Epidermal melanocyte (primary cell): ENCODE results near the gene ZNF865.

ENCODE experiments used
- DNase-seq: peaks from one replicate; pipeline ENCODE4 v3.0.0; 2011; ENCODE audit warnings: low spot score; ENCODE audit not compliant: insufficient read length

ZNF865 gene

DNA sequence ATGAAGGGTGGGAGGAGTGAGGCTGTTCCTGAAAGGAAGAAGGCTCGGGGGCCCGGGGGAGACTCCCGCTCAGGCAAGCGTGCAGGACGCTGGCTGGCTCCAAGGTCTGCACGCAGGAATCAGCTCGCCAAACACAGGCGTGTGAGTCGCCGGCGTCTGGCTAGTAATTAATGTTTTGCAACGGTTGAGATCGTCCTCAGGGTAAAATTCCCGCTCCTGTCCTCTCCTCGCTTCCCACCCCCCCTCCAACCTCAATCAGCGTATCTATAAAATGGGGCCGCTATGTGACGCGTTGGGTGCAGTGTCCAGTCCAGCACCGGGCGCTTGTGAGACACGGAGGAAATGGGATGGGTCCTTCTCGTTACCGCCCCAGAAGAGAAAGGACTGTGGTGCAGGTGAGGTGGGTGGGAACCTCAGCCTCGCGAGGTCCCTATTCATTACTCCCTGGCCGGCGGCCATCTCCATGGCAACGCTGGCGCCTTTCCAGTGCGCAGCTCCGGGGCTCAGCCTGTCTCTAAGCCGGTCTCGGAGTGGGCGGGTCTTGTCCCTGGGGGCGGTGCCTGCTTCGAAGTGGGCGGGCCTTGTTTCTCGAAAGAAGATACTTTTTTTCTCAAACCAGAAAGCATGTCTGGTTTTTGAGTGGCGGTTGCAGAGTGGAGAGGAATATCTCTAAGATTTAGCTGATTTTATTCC is 18.3 kb upstream of the ZNF865 start:
- peak; percentile 97 for DNase-seq

DNA sequence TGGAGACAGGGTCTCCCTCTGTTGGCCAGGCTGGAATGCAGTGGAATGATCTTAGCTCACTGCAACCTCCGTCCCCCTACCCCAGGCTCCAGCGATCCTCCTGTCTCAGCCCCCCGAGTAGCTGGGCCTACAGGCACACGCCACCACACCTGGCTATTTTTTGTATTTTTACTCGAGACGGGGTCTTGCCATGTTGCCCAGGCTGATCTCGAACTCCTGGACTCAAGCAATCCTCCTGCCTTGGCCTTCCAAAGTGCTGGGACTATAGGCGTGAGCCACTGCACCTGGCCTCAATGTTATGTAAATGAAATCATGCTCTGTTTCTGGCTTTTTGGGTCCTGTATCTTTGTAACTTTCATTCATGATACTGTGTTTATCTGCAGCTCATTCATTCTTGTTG is 16.7 kb upstream of the ZNF865 start:
- DNase-seq, result no peak

DNA sequence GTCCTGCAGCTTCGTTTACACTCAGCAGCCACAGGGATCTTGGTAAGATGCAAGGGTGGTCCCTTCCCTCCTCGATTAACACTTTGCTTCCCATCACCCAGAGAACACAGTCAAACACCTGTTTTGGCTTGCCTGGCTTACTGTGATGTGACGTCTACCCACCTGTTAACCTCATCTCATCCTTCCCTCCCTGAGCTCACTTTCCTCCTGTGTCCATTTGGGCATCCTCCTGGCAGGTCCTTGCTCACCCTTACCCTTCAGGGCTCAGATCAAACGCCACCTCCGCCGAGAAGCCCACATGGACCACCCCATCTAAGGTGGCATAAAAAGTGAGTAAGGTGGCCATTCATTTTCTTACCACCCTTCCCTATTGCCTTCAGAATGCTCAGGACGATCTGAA is 15.3 kb upstream of the ZNF865 start:
- DNase-seq, result no peak

DNA sequence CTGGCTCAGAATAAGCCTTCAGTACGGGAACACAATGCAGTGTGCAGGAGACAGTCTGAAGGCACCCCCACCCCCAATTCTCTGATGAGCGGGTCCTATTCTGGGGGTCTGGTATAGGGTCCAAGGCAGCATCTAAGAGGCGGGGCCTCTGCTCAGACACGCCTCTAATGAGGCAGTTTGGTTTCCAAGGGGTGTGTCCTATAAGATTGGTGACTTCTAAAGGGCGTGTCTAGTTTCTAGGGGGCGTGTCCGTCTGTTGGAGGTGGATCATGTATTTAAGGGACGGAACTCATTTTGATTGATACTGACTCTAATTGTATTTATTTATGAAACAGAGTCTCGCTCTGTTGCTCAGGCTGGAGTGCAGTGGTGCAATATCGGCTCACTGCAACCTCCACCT is 14.8 kb upstream of the ZNF865 start:
- DNase-seq, result no peak

DNA sequence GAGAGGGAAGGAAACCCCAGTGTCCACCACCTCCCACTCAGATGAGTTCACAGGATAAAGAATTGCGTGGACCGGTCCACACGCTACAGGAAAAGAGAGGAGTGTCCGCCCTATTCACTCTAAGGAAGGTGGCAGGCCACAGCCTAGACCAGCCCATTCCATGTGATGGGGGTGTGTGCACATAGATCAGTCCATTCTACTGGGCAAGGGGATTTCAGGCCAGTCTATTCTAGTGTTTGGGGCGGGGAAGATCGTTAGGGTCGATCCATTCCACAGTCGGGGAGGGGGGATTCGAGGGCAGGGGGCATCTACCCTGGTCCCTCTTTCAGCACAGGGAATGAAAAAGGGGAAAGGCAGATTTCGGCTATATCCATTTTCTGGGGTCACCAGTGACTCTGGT is 13.9 kb upstream of the ZNF865 start:
- no peak for DNase-seq

DNA sequence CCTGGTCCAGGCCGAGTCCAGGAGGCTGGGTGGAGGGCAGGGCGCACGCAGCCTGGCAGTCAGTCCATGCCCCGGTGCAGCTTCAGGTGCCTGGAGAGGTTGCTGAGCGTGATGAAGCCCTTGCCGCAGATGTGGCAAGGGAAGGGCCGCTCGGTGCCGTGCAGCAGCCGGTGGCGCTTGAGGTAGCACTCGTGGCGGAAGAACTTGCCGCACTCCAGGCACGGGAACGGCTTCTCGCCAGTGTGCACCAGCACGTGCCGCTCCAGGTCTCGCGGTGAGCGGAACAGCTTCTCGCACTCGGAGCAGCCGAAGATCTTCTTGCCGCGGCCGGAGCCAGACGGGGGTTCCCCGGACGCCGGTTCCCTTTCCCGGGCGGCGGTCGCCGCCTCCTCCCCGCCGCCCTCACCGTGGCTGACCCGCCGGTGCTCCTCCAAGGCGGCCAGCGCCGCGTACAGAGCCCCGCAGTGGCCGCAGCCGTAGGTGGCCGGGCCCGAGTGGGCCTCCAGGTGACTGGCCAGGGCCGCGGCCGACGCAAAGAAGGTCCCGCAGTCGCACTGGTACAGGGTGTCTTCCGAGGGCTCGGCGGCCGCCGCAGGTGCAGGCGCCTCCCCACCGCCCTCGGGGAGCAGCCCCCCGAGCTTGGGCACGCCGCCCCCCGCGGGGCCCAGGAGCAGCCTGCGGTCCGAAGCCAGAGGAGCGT is 12.9 kb upstream of the ZNF865 start:
- no peak for DNase-seq

DNA sequence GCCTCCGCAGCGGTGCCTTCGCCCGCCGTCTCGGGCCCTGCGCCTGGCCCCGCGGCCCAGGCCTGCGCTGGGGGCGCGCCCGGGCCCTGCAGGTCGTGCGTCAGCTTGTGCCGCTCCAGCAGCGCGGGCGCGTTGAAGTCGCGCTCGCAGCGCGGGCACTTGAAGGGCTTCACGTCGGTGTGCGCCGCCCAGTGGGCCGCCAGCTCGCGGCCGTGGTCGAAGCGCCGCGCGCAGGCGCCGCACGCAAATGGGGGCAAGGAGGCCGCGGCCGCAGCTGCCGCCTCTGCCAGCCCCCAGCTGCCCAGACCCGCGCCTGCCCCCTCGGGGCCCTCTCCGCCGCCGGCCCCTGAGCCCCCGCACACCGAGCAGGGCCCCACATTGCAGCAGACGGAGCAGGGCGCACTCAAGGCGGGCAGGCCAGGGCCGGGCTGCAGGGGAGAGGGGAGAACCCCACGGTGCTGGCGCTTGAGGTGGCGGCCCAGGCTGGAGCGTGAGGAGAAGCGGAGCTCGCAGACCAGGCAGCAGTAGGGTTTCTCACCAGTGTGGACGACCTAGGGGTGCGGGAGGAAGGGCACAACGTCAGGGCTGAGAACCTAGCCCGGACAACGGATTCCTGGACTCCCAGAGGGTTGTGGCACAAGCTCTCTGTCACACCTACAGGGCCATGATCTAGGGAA is 12.2 kb upstream of the ZNF865 start:
- no peak for DNase-seq

DNA sequence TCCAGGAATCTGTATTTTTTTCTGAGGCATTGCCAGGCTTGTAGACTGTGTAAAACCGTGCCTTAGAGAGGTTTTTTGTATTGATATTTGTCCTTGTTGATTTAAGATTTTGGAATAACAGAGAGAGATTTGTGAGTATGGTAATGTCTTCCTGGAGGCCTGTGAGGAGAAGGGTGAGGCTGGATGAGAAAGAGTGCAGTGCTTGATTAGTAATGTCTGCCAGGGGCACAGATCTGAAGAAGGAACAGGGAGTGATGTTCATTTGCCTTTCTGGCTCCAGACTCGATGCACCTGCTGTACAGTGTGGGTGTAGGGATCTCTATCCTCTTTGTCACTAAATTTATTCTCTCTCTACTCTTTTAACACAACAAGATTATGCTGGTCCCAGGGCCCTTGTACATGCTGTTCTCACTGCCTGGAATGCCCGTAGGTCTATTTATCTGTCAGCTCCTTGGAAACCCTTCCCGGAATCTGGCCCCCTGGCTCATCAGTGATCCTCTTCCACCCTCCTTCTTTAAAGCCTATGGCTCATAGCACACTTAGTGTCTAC is 10.4 kb upstream of the ZNF865 start:
- no peak for DNase-seq

DNA sequence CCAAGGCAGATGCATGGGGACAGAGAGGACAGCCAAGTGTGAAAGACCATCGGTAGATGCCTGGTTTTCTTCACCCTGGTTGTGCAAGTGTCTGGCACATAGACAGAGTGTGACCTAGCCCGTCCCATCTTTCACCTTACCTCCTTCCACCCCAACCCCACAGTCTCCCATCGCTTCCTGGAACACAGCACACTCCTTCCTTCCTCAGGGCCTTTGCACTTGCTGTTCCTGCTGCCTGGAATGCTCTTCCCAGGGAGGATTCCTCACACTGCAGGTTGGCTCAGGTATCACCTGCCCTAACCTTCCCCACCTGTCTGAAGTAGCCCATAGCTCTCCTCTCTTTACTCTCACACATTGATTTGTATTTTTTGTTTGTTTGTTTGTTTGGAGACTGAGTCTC is 9.1 kb upstream of the ZNF865 start:
- DNase-seq, result no peak

DNA sequence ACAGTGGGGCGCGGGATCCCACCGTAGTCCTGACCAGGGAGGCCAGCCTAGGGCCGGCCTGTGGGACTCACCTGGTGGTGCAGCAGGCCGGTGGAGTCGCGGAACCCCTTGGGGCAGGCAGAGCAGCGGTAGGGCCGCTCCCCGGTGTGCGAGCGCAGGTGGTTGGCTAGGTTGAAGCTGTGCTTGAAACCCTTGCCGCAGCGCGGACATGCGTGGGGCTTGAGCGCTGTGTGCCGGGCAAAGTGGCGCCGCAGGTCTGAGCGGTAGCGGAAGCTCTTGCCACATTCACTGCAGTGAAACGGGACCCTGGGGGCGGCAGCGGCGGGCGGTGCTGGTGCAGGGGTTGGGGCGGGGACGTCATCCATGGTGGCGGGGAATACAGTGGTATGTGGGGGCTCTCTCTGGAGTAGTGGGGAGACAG is 7.9 kb upstream of the ZNF865 start:
- DNase-seq, result no peak

DNA sequence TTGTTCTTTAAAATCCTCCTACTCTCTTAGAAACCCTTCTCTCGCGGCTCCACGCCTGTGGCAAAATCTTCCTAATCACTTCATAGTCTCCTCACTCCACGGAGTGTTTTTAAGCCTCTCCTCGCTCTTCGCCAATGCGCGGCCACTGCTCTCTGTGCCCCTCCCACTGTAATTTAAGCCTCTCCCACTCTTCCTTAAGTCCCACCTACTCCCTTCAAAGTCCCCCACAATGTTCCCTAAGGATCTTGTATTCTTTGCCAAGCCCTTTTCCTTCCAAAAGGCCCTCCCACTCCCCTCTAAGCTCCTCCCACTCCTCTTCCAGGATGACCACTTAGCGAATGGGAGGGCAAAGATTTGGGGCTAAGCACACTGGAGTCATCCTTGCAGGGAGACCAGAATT is 7.4 kb upstream of the ZNF865 start:
- DNase-seq, result no peak

DNA sequence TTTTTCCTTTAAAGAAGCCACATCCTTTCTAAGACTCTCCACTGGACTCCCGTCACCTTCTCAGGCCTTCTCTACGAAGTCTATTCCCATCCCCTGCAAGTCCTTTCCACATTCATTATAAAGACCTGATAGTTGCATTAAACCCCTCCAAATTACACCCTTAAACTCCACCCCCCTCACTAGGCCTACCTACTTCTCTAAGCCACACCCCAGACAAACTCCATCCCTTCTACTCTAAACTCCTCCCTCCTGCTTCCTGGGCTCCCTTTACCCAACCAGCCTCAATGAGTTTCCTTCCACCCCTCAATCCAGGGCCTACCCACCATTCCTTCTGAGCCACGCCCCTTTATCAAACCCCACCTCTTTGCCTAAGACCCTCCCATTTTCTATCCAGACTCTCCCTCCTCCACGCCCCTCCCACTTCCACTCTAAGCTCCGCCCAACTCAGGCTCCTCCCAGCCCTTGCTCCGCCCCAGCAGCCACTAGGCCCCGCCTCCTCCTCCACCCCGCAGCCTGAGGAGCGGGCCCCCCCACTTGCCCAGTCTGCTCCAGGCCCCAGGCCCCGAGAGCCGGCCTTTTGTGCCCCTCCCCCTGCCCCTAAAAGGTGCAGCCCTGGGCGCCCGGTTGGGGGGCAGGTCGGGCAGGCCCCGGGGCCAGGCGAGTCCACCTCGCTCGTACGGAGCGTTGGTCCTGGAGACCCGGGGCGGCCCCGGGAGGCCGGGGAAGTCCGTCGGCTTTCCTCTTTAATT is 6.6 kb upstream of the ZNF865 start:
- peak; percentile 92 for DNase-seq

DNA sequence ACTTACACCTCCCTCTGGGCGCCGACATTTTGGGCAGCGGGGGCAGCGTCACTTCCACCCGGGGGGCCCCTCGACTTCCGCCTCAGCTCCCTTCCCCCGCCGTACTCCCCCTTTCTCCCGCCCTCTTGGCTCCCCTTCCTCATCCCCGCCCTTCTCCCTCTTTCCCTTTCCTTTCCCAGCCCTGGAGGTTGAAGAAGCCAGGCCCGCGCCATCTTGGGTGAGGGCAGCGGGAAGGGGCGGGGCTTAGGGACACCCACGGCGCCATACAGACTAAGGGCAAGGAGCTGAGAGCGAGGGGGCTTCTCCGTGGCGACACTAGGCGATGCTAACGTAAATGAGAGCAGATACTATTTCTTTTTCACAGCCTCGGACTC is 6.0 kb upstream of the ZNF865 start, which contains the start of gene FIZ1:
TSS of gene FIZ1 (minus strand) at position 50 of the 374 bp plus-strand sequence. CDS start 1,652 bp downstream, outside the sequence.
- DNase-seq, result peak; percentile 94

DNA sequence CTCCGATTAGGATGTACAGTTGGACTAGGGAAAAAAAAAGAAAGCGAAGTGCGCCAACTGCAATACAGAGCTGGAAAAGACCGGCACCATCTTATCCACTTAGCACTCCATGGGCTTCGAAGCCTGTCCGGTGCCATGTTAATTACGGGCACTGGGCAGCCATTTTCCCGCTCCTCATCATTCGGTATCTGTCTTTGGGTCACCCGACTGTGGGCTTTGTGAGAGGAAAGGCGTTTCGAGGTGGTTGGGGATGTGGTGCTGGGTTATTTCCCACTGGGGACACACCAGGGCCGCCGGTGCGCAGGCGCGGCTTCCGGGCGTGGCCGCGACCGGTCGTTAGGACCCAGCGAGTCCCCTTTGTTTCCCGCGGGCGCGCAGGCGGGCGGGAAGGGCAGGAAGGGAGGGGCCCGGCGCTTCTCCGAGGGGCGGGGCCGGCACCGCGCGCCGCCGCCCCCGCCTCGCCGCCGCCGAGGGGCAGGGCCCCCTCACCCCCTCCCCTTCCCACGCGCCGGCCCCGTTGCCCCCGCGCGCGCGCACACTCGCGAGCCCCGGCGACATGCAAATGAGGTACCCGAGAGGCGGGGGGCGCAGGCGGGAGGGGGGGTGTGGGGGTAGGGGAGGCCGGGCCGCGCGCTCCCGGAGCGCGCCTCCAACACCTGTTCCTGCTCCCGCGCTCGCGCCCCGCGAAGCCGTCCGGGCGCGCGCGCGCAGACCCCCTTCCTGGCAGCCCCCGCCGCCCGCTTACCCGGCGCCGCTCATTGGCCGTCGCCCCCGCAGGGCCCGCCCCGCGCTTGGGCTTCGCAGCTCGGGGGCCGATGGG is 5.4 kb upstream of the ZNF865 start, which contains the start of gene ZNF524:
TSS of gene ZNF524 (plus strand) at position 447 of the 820 bp plus-strand sequence. CDS start 1,825 bp downstream, outside the sequence.
- peak; percentile 90 for DNase-seq

DNA sequence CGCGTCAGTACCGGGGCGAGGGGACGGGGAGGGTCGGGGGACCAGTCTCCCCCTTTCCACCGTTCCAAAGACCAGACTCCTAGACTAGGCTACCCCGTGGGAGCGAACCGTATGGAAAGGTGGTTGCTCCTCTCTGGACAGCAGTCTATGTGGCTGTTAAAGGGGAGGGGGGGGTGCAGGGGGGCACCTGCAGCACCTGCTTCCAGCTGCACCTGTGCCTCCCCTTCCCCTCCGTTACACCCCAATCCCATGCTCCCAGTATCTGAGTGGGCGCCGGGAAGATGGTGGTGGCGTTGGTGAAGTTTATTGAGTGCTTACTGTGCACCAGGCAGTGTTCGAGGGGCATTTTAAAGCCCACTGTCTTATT is 4.8 kb upstream of the ZNF865 start:
- DNase-seq, result no peak

DNA sequence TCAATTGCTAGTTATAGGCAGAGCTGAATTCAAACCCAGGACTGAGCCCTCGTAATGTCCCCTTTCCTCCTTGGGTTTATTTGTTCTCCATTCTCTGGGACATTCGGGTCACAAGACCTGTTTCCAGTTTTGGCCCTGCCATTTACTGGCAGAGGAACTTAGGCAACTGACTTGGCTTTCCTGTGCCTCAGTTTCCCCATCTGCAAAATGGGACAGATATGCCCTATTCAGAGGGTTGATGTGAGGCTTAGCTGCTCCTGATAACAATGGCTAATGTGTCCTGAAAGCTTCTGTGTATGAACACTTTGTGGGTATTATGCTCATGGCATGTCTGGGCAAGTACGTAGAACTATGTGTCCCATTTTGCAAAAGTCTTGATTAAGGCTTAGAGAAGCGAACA is 4.4 kb upstream of the ZNF865 start:
- DNase-seq, result no peak

DNA sequence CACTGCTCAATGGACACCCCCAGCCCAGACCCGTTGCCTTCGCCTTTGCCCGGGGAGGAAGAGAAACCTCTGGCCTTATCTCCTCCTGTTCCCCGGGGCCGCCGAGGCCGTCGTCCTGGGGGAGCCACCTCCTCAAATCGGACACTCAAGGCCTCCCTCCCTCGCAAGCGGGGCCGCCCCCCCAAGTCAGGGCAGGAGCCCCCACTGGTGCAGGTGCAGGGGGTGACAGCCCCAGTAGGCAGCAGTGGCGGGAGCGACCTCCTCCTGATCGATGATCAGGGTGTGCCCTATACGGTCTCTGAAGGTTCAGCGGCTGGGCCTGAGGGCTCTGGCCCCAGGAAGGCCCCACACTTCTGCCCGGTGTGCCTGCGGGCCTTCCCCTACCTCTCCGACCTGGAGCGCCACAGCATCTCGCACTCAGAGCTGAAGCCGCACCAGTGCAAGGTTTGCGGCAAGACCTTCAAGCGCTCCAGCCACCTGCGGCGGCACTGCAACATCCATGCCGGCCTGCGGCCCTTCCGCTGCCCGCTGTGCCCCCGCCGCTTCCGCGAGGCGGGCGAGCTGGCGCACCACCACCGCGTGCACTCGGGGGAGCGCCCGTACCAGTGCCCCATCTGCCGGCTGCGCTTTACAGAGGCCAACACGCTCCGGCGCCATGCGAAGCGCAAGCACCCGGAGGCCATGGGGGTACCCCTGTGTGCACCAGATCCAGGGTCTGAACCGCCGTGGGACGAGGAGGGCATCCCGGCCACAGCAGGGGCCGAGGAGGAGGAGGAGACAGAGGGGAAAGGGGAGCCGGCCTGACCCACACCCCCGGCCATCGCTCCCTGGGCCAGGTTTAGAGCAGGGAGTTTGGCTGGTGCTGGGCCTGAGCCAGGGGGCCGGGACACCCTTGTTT is 3.1 kb upstream of the ZNF865 start:
- no peak for DNase-seq

DNA sequence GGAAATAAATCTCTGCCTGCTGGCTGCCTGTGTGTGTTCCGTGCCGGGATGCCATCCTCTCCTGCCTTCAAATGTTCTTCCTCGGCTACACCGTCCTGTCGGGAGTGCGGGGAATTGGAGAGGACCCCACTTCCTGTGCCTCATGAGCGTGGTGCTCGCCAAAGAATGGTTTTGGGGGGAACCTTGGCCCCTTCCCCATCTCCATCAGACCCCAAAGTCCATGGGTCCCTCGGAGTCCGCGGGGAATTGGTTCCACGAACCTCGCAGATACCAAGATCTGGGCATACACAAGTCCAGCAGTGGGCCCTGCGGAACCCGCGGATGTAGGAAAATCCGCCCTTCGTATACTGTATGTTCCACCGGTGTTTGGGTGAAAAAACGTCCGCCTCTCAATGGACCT is 2.3 kb upstream of the ZNF865 start:
- no peak for DNase-seq

DNA sequence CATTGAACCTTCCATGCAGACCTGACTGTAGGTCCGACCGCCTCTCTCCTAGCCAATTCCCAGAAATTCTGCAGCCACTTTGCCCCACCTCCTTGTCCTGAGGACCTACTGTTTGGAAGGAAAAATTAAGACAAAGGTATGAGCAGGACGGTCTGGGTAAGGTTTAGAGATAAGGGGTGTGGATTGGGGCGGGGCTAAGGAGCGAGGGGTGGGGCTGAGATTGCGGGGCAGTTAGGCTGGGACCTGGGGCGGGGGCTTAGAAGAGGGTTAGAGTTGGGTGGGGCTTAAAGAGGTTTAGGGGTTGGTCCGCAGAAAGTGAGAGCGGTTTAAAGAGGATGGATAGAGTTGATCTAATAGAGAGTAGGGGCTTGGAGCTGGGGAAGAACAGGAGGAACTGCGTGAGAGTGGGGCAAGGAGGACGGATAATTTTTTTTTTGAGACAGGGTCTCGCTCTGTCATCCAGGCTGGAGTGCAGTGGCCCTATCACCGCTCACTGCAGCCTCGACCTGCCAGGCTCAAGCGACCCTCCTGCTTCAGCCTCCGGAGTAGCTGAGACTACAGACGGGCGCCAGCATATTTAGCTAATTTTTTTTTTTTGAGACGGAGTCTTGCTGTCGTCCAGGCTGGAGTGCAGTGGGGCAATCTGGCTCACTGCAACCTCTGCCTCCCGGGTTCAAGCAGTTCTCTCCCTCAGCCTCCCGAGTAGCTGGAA is 1.7 kb upstream of the ZNF865 start:
- DNase-seq, result no peak
